Vagina (tissue), 2 donors: ENCODE data around the gene MGAT5. TPM values are rescaled to one million over a fixed set of nuclear protein-coding genes. Genes with fewer than 3 reads are reported as not detected.

Experiments used
- DNase-seq, 2 donors: peaks; one replicate each; pipeline ENCODE4 v3.0.0-alpha.2; 2017; ENCODE audit errors: extremely low spot score in 2 of 2
- H3K27ac ChIP-seq: fragments of 200-600 bp; sonication (generic); one replicate; pipeline ENCODE4 v1.5.1; 2019
- H3K27me3 ChIP-seq: fragments of 200-600 bp; sonication (generic); one replicate; pipeline ENCODE4 v1.5.1; 2019
- H3K36me3 ChIP-seq, 2 donors: fragments of 200-600 bp; sonication (generic); one replicate each; pipeline ENCODE4 v1.5.1; 2017 to 2019
- H3K4me1 ChIP-seq: fragments of 200-600 bp; sonication (generic); one replicate; pipeline ENCODE4 v1.5.1; 2019
- H3K4me3 ChIP-seq, 2 donors: fragments of 200-600 bp; sonication (generic); 1 replicate in 1 of 2; 2 replicates in 1 of 2; pipeline ENCODE4 v1.5.1; 2016 to 2019
- H3K9me3 ChIP-seq: fragments of 200-600 bp; sonication (generic); one replicate; pipeline ENCODE4 v1.5.1; 2019
- POLR2A ChIP-seq, 2 donors: fragments of 450-650 bp; IDR thresholded peaks; one replicate each; pipeline ENCODE4 v1.6.1; 2017; ENCODE audit warnings: antibody characterized with exemption in 2 of 2, mild to moderate bottlenecking in 2 of 2, moderate library complexity in 2 of 2
- POLR2AphosphoS5 ChIP-seq, 2 donors: sonication (generic); formaldehyde crosslinking; IDR thresholded peaks; one replicate each; pipeline ENCODE4 v1.9.0; 2017; ENCODE audit warnings: antibody characterized with exemption in 2 of 2, mild to moderate bottlenecking in 2 of 2, low read depth in 1 of 2; ENCODE audit not compliant: insufficient read depth in 1 of 2
- intact Hi-C: fragments of 100-400 bp; cut with DNase I; formaldehyde crosslinking; loops from one replicate; pipeline ENCODE4 v1.15.1; 2023
- total RNA-seq: library from RNA; depleted of rRNA; stranded (reverse); fragments of >200 nt; gene quantifications from one replicate; pipeline ENCODE4 v1.2.3, GENCODE V29; 2016
- TF ChIP-seq, protein P1 (sequence below), 3 experiments: fragments of 450-650 bp in 2 of 3; fragments of 200-600 bp in 1 of 3; sonication (generic) in 1 of 3; IDR thresholded peaks; one replicate each; pipeline ENCODE4 v1.5.1; 2017 to 2019; ENCODE audit warnings: antibody characterized with exemption in 3 of 3, mild to moderate bottlenecking in 2 of 3, moderate library complexity in 2 of 3

The MGAT5 gene
- total RNA-seq, 1 donor from 2014 or later, result 16.7 TPM

DNA sequence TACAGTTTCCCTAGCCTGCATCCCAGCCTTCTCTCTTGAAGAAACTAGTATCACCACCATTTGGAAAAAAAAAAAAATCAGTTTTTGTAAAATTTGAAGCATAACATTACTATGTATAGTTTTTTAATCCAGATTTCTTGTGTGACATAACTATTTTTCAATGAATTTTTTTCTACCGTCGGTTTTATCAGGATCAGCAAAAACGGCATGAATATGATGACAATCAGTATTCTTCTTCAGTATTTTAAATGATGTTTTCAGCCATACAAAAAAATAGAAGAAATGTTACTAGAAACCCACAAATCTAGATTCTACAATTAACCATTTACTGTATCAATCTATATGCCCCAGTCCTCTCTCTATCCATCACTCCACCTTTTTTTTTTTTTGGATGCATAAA, 103.9 kb downstream of the MGAT5 start:
- TF ChIP-seq, protein P1, sequence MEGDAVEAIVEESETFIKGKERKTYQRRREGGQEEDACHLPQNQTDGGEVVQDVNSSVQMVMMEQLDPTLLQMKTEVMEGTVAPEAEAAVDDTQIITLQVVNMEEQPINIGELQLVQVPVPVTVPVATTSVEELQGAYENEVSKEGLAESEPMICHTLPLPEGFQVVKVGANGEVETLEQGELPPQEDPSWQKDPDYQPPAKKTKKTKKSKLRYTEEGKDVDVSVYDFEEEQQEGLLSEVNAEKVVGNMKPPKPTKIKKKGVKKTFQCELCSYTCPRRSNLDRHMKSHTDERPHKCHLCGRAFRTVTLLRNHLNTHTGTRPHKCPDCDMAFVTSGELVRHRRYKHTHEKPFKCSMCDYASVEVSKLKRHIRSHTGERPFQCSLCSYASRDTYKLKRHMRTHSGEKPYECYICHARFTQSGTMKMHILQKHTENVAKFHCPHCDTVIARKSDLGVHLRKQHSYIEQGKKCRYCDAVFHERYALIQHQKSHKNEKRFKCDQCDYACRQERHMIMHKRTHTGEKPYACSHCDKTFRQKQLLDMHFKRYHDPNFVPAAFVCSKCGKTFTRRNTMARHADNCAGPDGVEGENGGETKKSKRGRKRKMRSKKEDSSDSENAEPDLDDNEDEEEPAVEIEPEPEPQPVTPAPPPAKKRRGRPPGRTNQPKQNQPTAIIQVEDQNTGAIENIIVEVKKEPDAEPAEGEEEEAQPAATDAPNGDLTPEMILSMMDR (IDR thresholded peaks at IDR 0.05), result no peak
- TF ChIP-seq POLR2AphosphoS5 (IDR thresholded peaks at IDR 0.05; ENCODE audit: insufficient read depth in 1 of 2, low read depth in 1 of 2) (no peak), POLR2A (IDR thresholded peaks at IDR 0.05) (no peak)
- no peak overlapping the region for H3K4me3 ChIP-seq
- H3K4me1 ChIP-seq, result no peaks in the 10 kb centered on the region
- no peak overlapping the region for H3K27ac ChIP-seq
- no peaks in the 10 kb centered on the region for H3K9me3 ChIP-seq
- H3K36me3 ChIP-seq, result no peaks in the 10 kb centered on the region
- H3K27me3 ChIP-seq, result no peaks in the 10 kb centered on the region
- DNase-seq, result no peak
- intact Hi-C loops, result no loop called here

DNA sequence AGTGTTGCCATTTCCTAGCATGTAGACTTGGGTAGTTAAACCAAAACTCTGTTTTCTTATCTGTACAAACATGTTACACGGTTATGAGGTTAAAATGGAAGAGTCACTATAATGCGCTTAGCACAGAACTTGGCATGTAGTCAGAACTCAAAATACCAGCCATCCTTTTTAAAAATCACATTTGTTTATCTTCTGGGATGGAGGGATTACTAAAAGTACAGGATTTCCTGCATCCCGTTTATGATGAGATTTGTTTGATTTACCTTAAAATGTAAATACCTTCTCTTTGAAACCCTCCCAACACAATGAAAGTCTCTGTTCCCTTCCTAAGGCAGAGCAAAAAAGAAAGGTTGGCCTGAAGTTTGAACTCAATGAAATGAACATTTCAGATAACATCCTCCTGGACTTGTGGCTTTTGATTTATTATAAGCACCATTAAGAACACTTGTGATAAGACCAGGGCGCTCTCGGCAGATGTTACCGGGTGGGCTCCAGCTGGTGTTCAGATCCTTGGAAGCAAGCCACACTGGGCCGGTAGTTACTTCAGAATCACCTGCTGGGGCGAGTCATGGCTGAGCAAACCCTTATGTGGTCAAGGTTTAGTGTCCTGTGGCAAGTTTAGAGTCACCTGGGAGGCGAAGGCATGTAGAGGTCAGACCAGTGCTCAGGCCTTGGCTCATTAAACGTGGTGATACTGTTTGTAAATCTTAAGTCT, 105.7 kb downstream of the MGAT5 start:
- H3K27me3 ChIP-seq, result no peaks in the 10 kb centered on the region
- DNase-seq, result no peak
- no peak overlapping the region for H3K27ac ChIP-seq
- no peaks in the 10 kb centered on the region for H3K9me3 ChIP-seq
- no peaks in the 10 kb centered on the region for H3K36me3 ChIP-seq
- no peak overlapping the region for H3K4me3 ChIP-seq
- intact Hi-C loops, result no loop called here
- TF ChIP-seq POLR2A (IDR thresholded peaks at IDR 0.05) (no peak), POLR2AphosphoS5 (IDR thresholded peaks at IDR 0.05; ENCODE audit: insufficient read depth in 1 of 2, low read depth in 1 of 2) (no peak)
- TF ChIP-seq, protein P1 (IDR thresholded peaks at IDR 0.05), result no peak
- H3K4me1 ChIP-seq, result no peaks in the 10 kb centered on the region

DNA sequence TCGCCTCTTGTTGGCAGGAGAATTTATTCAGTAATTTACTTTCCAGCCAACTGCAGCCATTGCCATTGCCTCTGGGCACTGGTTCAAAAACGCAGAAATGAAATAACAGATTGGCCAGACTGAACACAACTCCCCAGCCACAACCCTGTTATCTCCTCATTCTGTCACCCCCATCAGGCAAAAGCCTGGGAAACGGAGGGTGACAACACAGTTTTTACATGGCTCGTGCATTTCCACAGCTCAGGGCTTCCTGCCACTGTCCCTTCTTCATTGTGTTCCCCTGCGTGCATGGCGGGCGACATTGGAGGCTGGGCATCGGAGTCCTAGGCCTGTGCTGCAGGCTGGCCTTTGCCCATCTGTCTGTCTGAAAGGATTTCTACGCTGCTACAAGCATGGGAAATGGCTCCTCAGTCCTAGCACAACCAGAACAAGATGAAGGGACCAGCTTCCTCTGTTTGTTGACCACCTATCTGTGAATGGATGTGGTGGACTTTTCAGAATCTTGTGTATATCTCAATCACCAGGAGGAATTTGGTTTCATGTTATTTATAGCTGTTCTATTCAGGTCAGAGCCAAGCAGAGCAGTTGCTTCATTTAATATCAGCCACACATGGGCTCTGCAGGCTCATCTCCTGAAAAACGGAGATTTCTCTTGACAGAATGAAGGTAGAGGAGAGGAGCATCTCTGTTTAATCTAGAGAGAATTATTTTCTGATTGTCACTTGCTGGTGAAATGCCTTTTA, 107.0 kb downstream of the MGAT5 start:
- no peaks in the 10 kb centered on the region for H3K4me1 ChIP-seq
- intact Hi-C loops, result no loop called here
- H3K27me3 ChIP-seq, result no peaks in the 10 kb centered on the region
- TF ChIP-seq POLR2AphosphoS5 (IDR thresholded peaks at IDR 0.05; ENCODE audit: insufficient read depth in 1 of 2, low read depth in 1 of 2) (no peak), POLR2A (IDR thresholded peaks at IDR 0.05) (no peak)
- TF ChIP-seq, protein P1 (IDR thresholded peaks at IDR 0.05), result no peak
- no peaks in the 10 kb centered on the region for H3K36me3 ChIP-seq
- DNase-seq, result no peak
- H3K27ac ChIP-seq, result no peak overlapping the region
- H3K9me3 ChIP-seq, result no peaks in the 10 kb centered on the region
- no peak overlapping the region for H3K4me3 ChIP-seq

DNA sequence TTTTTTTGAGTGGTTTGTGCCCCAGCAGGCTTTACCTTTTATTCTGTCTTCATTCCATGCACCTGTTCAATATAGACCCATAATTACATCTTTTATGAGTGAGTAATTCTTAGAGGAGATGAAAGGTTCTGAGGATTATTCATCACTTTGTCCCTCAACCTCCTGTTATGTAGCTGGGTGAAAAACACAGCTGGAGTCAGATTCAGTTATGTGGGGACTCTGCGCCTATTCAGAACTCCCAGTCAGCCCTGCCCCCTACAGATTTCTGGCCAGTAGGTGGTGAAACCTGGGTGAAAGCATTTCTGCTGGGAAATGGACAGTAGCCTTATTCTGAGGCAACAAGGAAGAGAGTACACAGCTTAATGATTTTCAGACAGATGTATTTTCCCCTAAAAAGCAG, 107.8 kb downstream of the MGAT5 start:
- H3K4me1 ChIP-seq, result no peaks in the 10 kb centered on the region
- intact Hi-C loops, result no loop called here
- no peaks in the 10 kb centered on the region for H3K36me3 ChIP-seq
- TF ChIP-seq POLR2A (IDR thresholded peaks at IDR 0.05) (no peak), POLR2AphosphoS5 (IDR thresholded peaks at IDR 0.05; ENCODE audit: insufficient read depth in 1 of 2, low read depth in 1 of 2) (no peak)
- TF ChIP-seq, protein P1 (IDR thresholded peaks at IDR 0.05), result no peak
- no peak overlapping the region for H3K4me3 ChIP-seq
- H3K27ac ChIP-seq, result no peak overlapping the region
- no peak for DNase-seq
- H3K27me3 ChIP-seq, result no peaks in the 10 kb centered on the region
- H3K9me3 ChIP-seq, result no peaks in the 10 kb centered on the region

DNA sequence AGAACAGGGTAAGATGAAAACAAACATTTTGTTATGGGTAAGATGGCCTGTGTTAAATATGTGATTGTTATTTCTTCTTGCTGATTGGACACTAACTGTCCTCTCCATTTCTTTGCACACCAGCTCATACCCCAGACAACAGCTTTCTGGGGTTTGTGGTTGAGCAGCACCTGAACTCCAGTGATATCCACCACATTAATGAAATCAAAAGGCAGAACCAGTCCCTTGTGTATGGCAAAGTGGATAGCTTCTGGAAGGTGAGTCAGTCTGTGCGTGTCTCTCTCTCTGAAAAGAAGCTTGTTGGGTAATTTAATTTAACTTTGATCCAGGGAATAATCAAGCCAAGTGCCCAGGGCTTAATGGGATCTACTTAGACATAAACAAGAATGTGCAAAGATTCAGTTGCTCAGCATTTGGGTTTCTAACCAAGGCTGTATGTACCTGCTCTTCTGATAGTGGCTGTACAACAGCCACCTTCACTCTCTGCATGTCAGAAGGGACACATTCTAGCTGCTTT, 108.3 kb downstream of the MGAT5 start:
- Histone ChIP-seq H3K27ac (no peak overlapping the region), H3K4me1 (peaks cover 3% of the 10 kb centered on the region), H3K4me3 (no peak overlapping the region), H3K9me3 (no peaks in the 10 kb centered on the region), H3K36me3 (no peaks in the 10 kb centered on the region), H3K27me3 (no peaks in the 10 kb centered on the region)
- no peak for DNase-seq
- intact Hi-C loops, result no loop called here
- TF ChIP-seq POLR2A (IDR thresholded peaks at IDR 0.05), result no peak
- no peak for TF ChIP-seq POLR2AphosphoS5 (IDR thresholded peaks at IDR 0.05; ENCODE audit: insufficient read depth in 1 of 2, low read depth in 1 of 2)
- TF ChIP-seq, protein P1 (IDR thresholded peaks at IDR 0.05), result no peak
